ENCODE data around the gene STAT5A.

The STAT5A gene

DNA sequence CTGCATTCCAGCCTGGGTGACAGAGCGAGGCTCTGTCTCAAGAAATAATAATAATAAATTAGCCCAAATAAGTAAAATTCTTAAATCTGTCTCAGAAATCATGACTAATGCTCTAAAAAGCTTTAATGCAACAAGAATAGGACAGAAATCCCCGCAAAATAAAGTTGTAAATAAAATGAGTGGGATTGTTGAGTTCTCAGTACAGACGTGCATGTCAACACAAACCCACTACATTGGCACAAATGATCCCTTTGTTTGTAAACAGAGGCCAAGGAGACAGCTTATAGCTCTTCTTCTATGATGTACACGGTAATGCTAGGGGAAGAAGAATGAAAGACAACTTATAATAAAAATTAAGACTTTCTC lies 18.1 kb upstream of the STAT5A start:
- no peak for DNase-seq

- no peak for DNase-seq
Observed at GRCh38 chr17:42270596-42270995, 17.7 kb upstream of the STAT5A start.

- no peak for DNase-seq
Observed at GRCh38 chr17:42271006-42271778, 17.1 kb upstream of the STAT5A start.

GRCh38 chr17:42271779-42272035 lies 16.6 kb upstream of the STAT5A start:
- no peak for DNase-seq

DNA sequence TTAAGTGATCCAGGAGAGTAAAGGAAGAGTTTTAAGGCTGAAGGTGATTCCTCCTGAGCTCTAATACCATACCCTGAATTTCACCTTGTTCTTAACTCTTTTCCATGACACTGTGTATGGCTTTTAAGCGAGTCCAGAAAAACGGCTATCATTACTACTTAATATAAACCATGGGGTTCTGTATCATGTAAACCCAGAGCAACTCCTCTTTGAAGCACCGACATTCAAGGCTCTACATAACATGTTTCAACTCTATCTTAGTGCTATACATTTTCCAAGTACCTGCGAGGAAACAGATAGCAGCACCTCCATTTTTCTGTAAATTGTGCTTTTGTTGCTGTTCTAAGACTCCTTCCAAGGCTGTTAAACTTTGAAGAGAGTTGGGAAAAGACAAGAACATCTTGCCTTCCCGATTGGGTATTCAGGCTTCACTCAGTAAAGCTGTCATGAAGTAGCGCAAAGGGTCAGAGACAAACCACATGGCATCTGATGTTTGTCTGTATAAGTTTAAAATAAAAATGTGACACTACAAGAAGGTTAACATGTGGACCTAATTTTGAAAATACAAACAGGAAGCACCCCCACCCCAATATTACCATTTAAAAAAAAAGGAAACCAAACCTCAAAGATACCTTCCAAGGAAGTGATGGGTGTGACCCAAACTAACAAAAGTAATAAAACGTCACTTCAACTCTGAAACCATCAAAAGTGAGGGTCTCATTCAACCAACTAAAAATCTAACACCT lies 16.0 kb upstream of the STAT5A start:
- no peak for DNase-seq

DNA sequence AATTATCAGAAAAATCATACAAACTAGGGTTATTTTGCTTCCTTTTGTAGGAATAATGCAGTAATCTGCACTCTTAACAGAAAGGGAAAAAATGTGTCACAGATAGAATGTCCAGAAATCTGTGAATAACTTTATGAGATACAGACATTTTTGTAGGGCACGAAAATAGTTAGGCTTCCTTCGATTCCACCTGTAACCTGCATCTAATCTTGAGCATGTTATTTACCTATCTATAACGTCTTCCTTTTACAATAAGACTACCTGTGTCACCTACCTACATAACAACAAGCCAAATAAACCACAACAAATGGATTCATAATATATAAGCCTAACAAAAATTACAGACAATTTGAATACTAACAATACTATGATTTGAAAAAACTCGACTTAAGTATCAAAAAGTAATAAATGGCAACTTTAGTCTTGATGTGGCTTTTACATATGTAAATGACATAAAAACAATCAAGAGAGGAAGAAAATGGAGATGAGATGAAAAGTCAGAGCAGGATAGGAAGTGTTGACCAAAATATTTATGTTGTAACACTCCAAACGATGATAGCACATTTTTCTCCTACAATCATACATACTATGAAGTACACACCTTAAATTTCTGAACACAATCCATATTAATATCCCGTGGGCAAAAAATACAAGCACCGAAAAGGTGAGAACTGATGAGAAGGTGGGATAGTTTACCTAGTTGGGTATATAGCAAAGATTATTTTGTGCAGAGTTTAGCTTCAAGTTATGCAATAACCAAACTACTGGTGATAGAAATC lies 14.6 kb upstream of the STAT5A start:
- no peak for DNase-seq

- no peak for DNase-seq
Observed at GRCh38 chr17:42274253-42274542, 14.1 kb upstream of the STAT5A start.

DNA sequence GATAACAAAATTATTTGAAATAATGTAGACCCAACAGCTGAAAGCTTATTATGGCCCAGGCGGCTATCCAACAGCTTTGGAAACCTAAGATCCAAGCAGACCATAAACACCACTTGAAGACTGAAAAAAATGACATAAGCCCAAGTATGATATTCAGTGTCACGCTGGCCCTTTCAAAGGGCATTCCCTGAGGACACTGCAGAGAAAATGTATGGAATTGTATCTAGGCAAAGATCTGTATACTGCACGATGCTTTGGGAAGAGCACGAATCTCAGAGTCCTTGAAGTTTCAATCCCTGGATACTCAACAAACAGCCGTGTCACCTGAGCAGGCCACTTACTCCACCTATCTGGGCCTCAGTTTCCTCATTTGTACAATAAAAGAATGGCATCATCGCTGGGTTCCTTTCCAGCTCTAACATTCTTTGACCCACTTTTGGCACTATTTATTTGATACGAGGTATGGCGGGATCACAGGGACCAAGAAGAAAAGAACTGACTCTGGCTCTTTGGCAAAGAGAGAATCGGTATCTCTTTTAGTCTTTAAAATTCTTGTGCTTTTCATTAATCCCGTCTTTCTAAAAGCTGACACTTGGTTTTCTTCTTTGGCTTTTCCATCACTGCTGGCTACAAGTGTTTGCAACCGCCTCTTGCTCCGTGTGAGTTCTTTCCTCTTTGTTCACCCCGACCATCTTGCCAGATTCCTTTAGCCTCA lies 13.3 kb upstream of the STAT5A start:
- no peak for DNase-seq

- DNase-seq: peak; percentile 46
Observed at GRCh38 chr17:42275527-42276358, 12.6 kb upstream of the STAT5A start.

GRCh38 chr17:42276359-42276608 lies 12.0 kb upstream of the STAT5A start, which contains the start of gene STAT5B:
Gene STAT5B (minus strand): TSS chr17:42276391. CDS start chr17:42232127, 44,264 bp downstream.
- peak; percentile 77 for DNase-seq

DNA sequence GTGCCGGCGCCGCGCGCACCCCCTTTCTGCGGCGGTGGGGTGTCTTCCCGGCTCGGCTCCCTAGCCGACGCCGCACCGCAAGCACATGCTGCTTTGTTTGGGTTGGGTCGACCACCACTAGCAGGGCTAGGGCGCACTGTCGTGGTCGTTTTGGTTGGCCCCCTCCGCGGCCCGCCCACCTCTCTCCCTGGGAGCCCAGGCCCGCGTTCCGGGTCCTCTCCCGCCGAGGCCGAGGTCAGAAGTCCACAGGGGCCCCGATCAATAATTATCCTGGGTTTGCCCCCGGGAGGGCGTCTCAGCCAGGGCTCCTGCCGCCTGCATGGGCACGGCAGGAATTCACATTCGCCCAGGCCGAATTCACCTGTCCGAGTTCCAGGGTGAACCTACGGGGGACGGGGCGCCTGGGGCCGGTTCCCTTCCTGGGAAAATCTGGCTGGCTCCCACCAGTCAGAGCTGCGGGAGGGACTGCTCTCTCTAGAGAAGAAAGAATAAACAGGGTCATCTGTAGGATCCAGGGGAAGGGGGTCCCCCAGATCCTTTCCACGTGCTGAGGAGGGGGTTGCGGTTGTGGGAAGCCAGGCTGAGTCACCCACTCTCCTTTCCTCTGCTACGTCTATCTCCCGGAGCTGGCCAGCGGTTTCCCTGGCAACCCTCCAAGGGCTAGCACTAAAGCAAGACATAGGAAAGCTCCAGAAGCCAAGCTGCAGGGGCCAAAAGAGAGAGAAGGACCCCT lies 11.5 kb upstream of the STAT5A start:
- DNase-seq: peak; percentile 84

GRCh38 chr17:42277342-42277712 lies 11.0 kb upstream of the STAT5A start:
- DNase-seq: no peak

GRCh38 chr17:42279776-42280630 lies 8.3 kb upstream of the STAT5A start:
- no peak for DNase-seq

- DNase-seq: no peak
Observed at GRCh38 chr17:42281571-42282096, 6.7 kb upstream of the STAT5A start.

- no peak for DNase-seq
Observed at GRCh38 chr17:42282478-42283080, 5.7 kb upstream of the STAT5A start.

- no peak for DNase-seq
Observed at GRCh38 chr17:42283241-42284023, 4.9 kb upstream of the STAT5A start.

DNA sequence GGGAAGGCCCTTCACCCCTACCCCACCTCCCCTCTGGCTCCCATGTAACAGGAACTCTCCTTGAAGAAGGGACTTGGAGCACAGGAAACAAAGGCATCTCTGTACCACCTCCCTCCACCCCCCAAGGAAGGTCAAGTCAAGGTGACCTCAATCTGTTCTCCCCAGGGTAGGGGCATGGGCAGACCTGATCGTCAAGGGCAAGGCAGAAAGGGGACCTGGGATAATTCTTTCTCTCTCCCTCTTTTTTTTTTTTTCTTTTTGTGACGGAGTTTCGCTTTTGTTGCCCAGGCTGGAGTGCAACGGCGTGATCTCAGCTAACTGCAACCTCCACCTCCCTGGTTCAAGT lies 4.3 kb upstream of the STAT5A start:
- DNase-seq: no peak

DNA sequence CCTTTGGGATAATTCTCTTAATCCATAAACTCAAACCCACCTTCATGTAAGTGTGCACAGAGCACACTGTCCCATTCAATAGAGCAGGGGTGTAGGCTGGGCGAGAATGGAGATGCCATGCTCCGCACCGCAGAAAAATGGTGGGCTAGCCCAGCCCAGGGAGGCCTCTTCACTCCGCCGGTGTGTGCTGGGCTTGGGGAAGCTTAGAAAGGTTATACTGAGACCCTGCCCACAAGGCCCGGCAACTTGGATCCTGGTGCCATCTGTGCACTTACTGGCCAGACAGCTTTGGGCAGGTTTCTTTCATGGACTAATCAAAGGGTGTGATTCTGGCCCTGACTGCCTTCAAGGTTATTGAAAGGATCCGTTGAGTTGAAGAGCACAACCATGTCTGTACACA lies 3.7 kb upstream of the STAT5A start:
- DNase-seq: no peak

- DNase-seq: no peak
Observed at GRCh38 chr17:42285346-42286050, 2.8 kb upstream of the STAT5A start.

Measured in femur (tissue), 1 donor.